AG09319 (cell line): ENCODE results near the gene COL26A1.

ENCODE experiments used
- DNase-seq: peaks from one replicate; pipeline ENCODE4 v3.0.0-alpha.2; 2010; ENCODE audit warnings: low read depth; ENCODE audit errors: extremely low read depth
- TF ChIP-seq, protein P1 (sequence below): IDR thresholded peaks from 2 replicates; pipeline ENCODE4 v1.5.1; 2011; ENCODE audit warnings: low read depth, mild to moderate bottlenecking, inconsistent platforms, low read length, moderate library complexity

The COL26A1 gene

DNA sequence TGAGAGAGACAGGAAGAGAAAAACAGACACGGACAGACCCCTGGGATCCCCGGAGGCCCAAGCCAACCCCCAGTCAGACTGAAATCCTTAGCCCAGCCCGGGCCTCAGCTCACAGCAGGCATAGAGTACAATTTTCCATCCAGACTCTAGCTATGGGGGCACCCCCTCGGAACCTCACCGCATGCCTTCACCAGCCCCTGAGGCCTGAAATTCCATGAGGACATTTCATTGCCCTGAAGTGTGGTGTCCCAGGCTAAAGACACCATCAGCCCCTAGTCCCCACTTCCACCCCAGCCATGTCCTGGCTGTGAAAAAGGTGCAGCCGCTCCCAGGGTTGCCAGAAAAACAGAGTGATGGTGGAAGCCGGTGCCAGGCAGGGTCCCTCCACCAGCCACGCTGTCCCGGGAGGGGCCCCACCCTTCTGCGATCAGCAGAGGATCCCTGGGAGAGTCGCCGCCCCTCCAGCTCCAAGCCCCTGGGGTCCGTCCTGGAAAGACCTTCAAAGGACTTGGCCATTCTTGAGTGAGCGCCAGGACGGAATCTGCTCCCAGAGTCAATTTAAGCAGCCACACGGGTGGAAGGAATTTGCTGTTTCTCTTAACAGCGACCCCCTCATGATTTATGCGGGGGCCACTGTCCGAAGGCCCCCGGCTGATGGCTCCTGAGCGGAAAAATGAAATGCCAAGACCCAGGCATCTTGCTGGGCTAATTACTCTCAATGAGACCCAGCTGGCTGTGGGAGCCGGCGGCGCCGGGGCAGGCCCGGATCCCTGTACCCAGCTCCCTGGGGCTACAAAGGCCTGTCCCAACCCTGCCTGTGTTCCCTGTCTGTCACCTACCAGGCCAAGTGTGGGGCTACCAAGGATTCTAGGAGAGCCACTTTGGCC, 243.2 kb downstream of the COL26A1 start:
- TF ChIP-seq, protein P1, sequence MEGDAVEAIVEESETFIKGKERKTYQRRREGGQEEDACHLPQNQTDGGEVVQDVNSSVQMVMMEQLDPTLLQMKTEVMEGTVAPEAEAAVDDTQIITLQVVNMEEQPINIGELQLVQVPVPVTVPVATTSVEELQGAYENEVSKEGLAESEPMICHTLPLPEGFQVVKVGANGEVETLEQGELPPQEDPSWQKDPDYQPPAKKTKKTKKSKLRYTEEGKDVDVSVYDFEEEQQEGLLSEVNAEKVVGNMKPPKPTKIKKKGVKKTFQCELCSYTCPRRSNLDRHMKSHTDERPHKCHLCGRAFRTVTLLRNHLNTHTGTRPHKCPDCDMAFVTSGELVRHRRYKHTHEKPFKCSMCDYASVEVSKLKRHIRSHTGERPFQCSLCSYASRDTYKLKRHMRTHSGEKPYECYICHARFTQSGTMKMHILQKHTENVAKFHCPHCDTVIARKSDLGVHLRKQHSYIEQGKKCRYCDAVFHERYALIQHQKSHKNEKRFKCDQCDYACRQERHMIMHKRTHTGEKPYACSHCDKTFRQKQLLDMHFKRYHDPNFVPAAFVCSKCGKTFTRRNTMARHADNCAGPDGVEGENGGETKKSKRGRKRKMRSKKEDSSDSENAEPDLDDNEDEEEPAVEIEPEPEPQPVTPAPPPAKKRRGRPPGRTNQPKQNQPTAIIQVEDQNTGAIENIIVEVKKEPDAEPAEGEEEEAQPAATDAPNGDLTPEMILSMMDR: no peak
- no peak for DNase-seq

DNA sequence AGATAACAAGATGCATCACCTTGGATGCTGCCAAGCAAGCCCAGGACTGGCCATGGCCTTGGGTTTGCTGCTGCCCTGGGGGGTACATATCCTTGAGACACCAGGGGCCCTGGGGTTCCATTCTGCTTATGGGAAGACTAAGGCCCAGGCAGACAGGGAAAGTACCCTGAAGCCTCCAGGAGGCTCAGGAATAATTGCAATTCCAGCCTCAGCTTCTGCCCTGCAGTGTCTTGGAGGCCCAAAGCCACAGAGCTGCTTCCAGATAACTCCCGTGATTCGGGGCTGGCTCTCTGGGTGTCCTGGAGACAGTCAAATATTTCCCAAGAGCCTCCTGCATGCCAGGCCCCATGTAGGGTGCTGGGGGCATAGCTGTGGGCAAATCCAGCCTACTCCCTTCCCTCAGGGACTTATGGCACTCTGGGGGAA, 243.8 kb downstream of the COL26A1 start:
- TF ChIP-seq, protein P1: no peak
- DNase-seq: no peak
